Parathyroid adenoma (tissue), 2 donors: Measurements from ENCODE around the gene FAM50A.

Experiments
- H2AFZ ChIP-seq: fragments of 300-600 bp; sonication (generic); one replicate; pipeline ENCODE4 v1.7.0; 2017; ENCODE audit warnings: antibody characterized with exemption, mild to moderate bottlenecking
- H3K27ac ChIP-seq: fragments of 300-600 bp; sonication (generic); one replicate; pipeline ENCODE4 v1.7.0; 2017
- H3K27me3 ChIP-seq: fragments of 300-600 bp; sonication (generic); one replicate; pipeline ENCODE4 v1.7.0; 2017; ENCODE audit warnings: low read length; ENCODE audit not compliant: control insufficient read depth, insufficient read depth
- H3K36me3 ChIP-seq: fragments of 300-600 bp; sonication (generic); one replicate; pipeline ENCODE4 v1.7.0; 2017; ENCODE audit warnings: low read length; ENCODE audit not compliant: control insufficient read depth, insufficient read depth
- H3K4me1 ChIP-seq: fragments of 300-600 bp; sonication (generic); one replicate; pipeline ENCODE4 v1.7.0; 2017; ENCODE audit warnings: control low read depth
- H3K4me2 ChIP-seq: fragments of 300-600 bp; sonication (generic); one replicate; pipeline ENCODE4 v1.7.0; 2017; ENCODE audit warnings: low read length
- H3K4me3 ChIP-seq: fragments of 300-600 bp; sonication (generic); one replicate; pipeline ENCODE4 v1.7.0; 2017; ENCODE audit warnings: low read depth, low read length
- H3K79me2 ChIP-seq: fragments of 300-600 bp; sonication (generic); one replicate; pipeline ENCODE4 v1.7.0; 2017; ENCODE audit warnings: control low read depth
- H3K9ac ChIP-seq: fragments of 300-600 bp; sonication (generic); one replicate; pipeline ENCODE4 v1.7.0; 2017; ENCODE audit warnings: mild to moderate bottlenecking
- H3K9me3 ChIP-seq: fragments of 300-600 bp; sonication (generic); one replicate; pipeline ENCODE4 v1.7.0; 2017; ENCODE audit warnings: low read length; ENCODE audit not compliant: control insufficient read depth
- CTCF ChIP-seq: fragments of 300-600 bp; sonication (generic); IDR thresholded peaks from one replicate; pipeline ENCODE4 v1.7.0; 2017; ENCODE audit warnings: antibody characterized with exemption, mild to moderate bottlenecking
- donor health status: primary hyperparathyroidism.

Gene FAM50A

GRCh38 chrX:154448484-154448883 is 4.5 kb downstream of the FAM50A start:
- Histone ChIP-seq H3K9me3 (no peaks in the 10 kb centered on the region), H3K4me3 (no peak overlapping the region), H3K9ac (no peak overlapping the region), H3K27ac (no peak overlapping the region), H3K27me3 (no peaks in the 10 kb centered on the region), H3K4me2 (no peak overlapping the region), H3K36me3 (no peaks in the 10 kb centered on the region), H3K79me2 (no peaks in the 10 kb centered on the region), H3K4me1 (peaks cover under 1% of the 10 kb centered on the region), H2AFZ (no peak overlapping the region)
- TF ChIP-seq CTCF = no peak

DNA sequence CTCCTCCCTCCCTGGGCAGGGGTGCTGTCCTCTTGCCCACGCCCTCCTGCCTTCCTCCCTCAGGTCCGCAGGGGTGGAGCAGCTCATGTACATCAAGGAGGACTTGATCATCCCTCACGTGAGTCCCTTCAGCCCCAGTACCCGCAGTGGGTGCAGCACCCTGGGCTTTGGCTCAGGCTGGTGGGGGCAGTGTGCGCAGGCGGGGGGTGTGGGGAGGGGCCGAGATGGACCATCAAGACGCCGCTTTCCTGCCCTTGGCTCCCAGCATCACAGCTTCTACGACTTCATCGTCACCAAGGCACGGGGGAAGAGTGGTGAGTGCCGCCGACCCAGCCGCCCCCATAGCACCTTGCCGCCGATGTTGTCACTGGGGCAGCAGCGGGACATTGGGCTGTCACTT is 5.7 kb downstream of the FAM50A start:
- TF ChIP-seq CTCF = no peak
- H3K27ac ChIP-seq = no peak overlapping the region

DNA sequence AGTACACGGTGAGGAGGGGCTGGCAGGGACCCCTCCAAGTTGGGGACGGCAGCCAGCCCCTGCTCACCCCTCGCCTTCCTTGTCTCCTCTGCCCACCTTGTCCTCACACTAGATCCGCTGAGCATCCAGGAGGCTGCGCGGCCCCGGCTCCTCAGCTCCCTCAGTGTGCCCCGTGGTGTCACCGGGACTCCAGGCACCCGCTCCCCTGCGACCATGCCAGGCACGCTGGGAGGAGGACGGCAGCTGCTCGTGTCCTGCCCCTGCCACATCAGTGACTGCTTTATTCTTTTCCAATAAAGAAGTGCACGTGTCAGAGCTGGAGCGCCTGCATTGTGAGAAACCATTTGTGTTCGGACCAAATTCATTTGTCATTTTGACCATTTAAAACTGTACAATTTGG is 6.4 kb downstream of the FAM50A start:
- H3K79me2 ChIP-seq = no peaks in the 10 kb centered on the region

More for the DNA sequence above, 5.7 kb downstream of the FAM50A start:
- Histone ChIP-seq H2AFZ (no peak overlapping the region), H3K4me1 (no peaks in the 10 kb centered on the region), H3K4me2 (no peak overlapping the region), H3K36me3 (no peaks in the 10 kb centered on the region), H3K4me3 (no peak overlapping the region), H3K79me2 (no peaks in the 10 kb centered on the region), H3K9ac (no peak overlapping the region), H3K9me3 (no peaks in the 10 kb centered on the region), H3K27me3 (no peaks in the 10 kb centered on the region)

DNA sequence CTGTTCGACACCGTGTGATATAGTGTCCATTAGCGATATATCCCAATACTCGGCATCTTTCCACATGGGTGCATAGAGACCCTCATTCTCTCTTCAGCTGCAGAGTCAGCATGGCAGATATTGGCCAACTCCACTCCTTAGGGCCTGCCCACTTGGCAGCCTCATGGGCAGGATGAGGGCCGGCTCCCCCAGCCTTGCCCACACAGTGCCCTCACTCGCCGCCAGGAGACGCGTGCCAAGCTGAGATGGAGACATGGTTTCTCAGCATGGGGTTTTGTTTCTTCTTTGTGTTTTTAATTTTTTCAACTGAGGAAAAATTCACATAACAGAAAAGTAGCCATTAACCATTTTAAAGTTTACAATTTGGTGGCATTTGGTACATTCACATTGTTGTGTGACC is 8.9 kb downstream of the FAM50A start:
- no peak overlapping the region for H3K27ac ChIP-seq
- TF ChIP-seq CTCF = peak; percentile 36

More for the DNA sequence above, 6.4 kb downstream of the FAM50A start:
- TF ChIP-seq CTCF = no peak
- Histone ChIP-seq H3K27me3 (no peaks in the 10 kb centered on the region), H3K9me3 (no peaks in the 10 kb centered on the region), H3K36me3 (no peaks in the 10 kb centered on the region), H3K4me3 (no peak overlapping the region), H3K4me2 (no peak overlapping the region), H3K4me1 (no peaks in the 10 kb centered on the region), H2AFZ (no peak overlapping the region), H3K27ac (no peak overlapping the region), H3K9ac (no peak overlapping the region)

DNA sequence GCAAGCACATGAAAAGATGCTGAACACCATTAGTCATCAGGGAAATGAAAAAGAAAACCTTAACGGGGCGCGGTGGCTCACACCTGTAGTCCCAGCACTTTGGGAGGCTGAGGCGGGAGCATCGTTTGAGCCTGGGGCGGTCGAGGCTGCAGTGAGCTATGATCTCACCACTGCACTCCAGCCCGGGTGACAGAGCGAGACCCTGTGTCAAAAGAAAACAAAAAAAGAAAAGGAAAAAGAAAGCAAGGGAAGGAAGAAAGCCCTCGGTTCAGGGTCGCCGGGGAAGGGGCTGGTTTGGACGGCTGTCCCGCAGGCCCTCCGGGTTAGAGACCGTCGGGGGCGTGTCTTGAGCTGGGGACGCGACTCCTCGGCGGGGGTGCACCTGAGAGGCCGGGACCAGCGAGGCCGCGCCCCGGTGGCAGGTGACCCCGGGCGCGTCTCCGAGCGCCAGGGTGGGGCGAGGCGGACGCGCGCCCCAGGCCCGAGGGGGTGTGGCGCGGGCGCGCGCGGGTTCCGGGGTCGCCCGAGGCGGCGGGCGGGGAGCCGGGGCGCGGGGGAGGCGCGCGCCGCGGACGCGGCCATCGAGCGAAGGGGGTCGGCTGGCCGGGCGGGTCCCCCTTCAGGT is 13.7 kb downstream of the FAM50A start:
- Histone ChIP-seq H3K4me2 (peak overlapping the region; percentile 51), H3K4me3 (peak overlapping the region; percentile 31), H2AFZ (peak overlapping the region; percentile 60), H3K9me3 (no peaks in the 10 kb centered on the region), H3K9ac (no peak overlapping the region), H3K36me3 (no peaks in the 10 kb centered on the region), H3K4me1 (no peaks in the 10 kb centered on the region), H3K27me3 (no peaks in the 10 kb centered on the region), H3K79me2 (no peaks in the 10 kb centered on the region), H3K27ac (no peak overlapping the region)
- no peak for TF ChIP-seq CTCF

More for the DNA sequence above, 8.9 kb downstream of the FAM50A start:
- no peaks in the 10 kb centered on the region for H3K4me1 ChIP-seq
- no peaks in the 10 kb centered on the region for H3K9me3 ChIP-seq
- no peaks in the 10 kb centered on the region for H3K36me3 ChIP-seq
- no peaks in the 10 kb centered on the region for H3K27me3 ChIP-seq
- no peaks in the 10 kb centered on the region for H3K79me2 ChIP-seq
- no peak overlapping the region for H2AFZ ChIP-seq
- no peak overlapping the region for H3K9ac ChIP-seq
- H3K4me2 ChIP-seq = no peak overlapping the region
- no peak overlapping the region for H3K4me3 ChIP-seq
